ENCODE data around the gene GNG12.

DNA sequence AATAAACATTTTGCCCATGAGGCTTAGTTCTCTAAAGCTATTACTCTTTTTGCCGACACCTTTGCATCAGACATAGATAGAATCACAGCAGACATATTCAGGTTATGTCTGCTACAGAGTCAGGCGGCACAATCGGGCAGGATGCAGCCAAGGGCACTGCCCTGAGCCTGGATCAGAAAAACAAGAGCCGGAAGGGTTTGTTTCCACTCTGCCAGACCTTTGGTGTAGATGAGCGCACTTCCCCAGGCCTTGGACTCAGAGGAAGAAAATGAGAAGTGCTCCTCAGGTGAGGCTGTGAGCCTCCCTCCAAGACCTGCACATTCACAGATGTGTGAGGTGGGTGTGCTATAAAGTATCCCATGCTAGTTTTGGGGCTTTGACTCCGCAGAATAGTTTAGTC is 43.7 kb downstream of the GNG12 start:
- no peak for TF ChIP-seq EZH2 (IDR thresholded peaks at IDR 0.05; ENCODE audit: borderline replicate concordance, low read length)
- TF ChIP-seq, protein P1, sequence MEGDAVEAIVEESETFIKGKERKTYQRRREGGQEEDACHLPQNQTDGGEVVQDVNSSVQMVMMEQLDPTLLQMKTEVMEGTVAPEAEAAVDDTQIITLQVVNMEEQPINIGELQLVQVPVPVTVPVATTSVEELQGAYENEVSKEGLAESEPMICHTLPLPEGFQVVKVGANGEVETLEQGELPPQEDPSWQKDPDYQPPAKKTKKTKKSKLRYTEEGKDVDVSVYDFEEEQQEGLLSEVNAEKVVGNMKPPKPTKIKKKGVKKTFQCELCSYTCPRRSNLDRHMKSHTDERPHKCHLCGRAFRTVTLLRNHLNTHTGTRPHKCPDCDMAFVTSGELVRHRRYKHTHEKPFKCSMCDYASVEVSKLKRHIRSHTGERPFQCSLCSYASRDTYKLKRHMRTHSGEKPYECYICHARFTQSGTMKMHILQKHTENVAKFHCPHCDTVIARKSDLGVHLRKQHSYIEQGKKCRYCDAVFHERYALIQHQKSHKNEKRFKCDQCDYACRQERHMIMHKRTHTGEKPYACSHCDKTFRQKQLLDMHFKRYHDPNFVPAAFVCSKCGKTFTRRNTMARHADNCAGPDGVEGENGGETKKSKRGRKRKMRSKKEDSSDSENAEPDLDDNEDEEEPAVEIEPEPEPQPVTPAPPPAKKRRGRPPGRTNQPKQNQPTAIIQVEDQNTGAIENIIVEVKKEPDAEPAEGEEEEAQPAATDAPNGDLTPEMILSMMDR (conservative IDR thresholded peaks at IDR 0.05 in 1 of 2, IDR thresholded peaks at IDR 0.05 in 1 of 2; ENCODE audit: extremely low read depth in 1 of 2, insufficient read depth in 1 of 2, low read depth in 1 of 2, low read length in 2 of 2), result no peak
